Measurements from ENCODE around the gene FCRL5. TPM values are rescaled to one million over a fixed set of nuclear protein-coding genes. Genes with fewer than 3 reads are reported as not detected.

The FCRL5 gene
- total RNA-seq, 1 donor from 2014 or later = not detected

GRCh38 chr1:157482717-157483116, 69.6 kb downstream of the FCRL5 start:
- TF ChIP-seq CTCF (IDR thresholded peaks at IDR 0.05; ENCODE audit: borderline replicate concordance) = no peak
- Histone ChIP-seq H3K27me3 (ENCODE audit: low read depth) (peaks cover 13% of the 10 kb centered on the region), H3K27ac (replicated peaks) (no peak overlapping the region), H3K4me3 (no peak overlapping the region), H3K9me3 (replicated peaks) (peaks cover 27% of the 10 kb centered on the region), H3K4me1 (no peaks in the 10 kb centered on the region), H3K36me3 (no peaks in the 10 kb centered on the region)
- no peak for DNase-seq
- intact Hi-C loops (cut with micrococcal nuclease) = loop anchor here (10.0 kb wide), 2 partner anchors 108 to 288 kb away; no protein-coding TSS in a partner anchor

- Histone ChIP-seq H3K36me3 (no peaks in the 10 kb centered on the region), H3K27me3 (ENCODE audit: low read depth) (peaks cover 13% of the 10 kb centered on the region), H3K4me3 (no peak overlapping the region), H3K27ac (replicated peaks) (no peak overlapping the region), H3K9me3 (replicated peaks) (peaks cover 32% of the 10 kb centered on the region), H3K4me1 (no peaks in the 10 kb centered on the region)
- intact Hi-C loops (cut with micrococcal nuclease) = loop anchor here (10.0 kb wide), 2 partner anchors 107 to 287 kb away; no protein-coding TSS in a partner anchor
- no peak for TF ChIP-seq CTCF (IDR thresholded peaks at IDR 0.05; ENCODE audit: borderline replicate concordance)
- DNase-seq = no peak
Measured at GRCh38 chr1:157482174-157482573, 70.1 kb downstream of the FCRL5 start.

- no peaks in the 10 kb centered on the region for H3K36me3 ChIP-seq
- H3K4me3 ChIP-seq = no peak overlapping the region
- H3K9me3 ChIP-seq (replicated peaks) = peaks cover 52% of the 10 kb centered on the region
- no peak for TF ChIP-seq CTCF (IDR thresholded peaks at IDR 0.05; ENCODE audit: borderline replicate concordance)
- intact Hi-C loops (cut with micrococcal nuclease) = no loop called here
- H3K27ac ChIP-seq (replicated peaks) = no peak overlapping the region
- no peaks in the 10 kb centered on the region for H3K4me1 ChIP-seq
- no peak for DNase-seq
- H3K27me3 ChIP-seq (ENCODE audit: low read depth) = peaks cover 31% of the 10 kb centered on the region
Measured at GRCh38 chr1:157478030-157478429, 74.3 kb downstream of the FCRL5 start.

- DNase-seq = no peak
- no peaks in the 10 kb centered on the region for H3K36me3 ChIP-seq
- H3K9me3 ChIP-seq (replicated peaks) = peaks cover 52% of the 10 kb centered on the region
- H3K4me3 ChIP-seq = no peak overlapping the region
- no peaks in the 10 kb centered on the region for H3K4me1 ChIP-seq
- no peak for TF ChIP-seq CTCF (IDR thresholded peaks at IDR 0.05; ENCODE audit: borderline replicate concordance)
- intact Hi-C loops (cut with micrococcal nuclease) = no loop called here
- peaks cover 37% of the 10 kb centered on the region for H3K27me3 ChIP-seq (ENCODE audit: low read depth)
- H3K27ac ChIP-seq (replicated peaks) = no peak overlapping the region
Measured at GRCh38 chr1:157477419-157477818, 74.9 kb downstream of the FCRL5 start.

GRCh38 chr1:157472959-157473358, 79.4 kb downstream of the FCRL5 start:
- intact Hi-C loops (cut with micrococcal nuclease) = no loop called here
- no peak overlapping the region for H3K4me3 ChIP-seq

More at GRCh38 chr1:157472959-157473358, 79.4 kb downstream of the FCRL5 start:
- Histone ChIP-seq H3K27me3 (ENCODE audit: low read depth) (peaks cover 38% of the 10 kb centered on the region), H3K9me3 (replicated peaks) (peaks cover 27% of the 10 kb centered on the region), H3K36me3 (no peaks in the 10 kb centered on the region), H3K27ac (replicated peaks) (no peak overlapping the region), H3K4me1 (no peaks in the 10 kb centered on the region)
- TF ChIP-seq CTCF (IDR thresholded peaks at IDR 0.05; ENCODE audit: borderline replicate concordance) = no peak
- no peak for DNase-seq
